ENCODE data around the gene MLLT3. TPM values are rescaled to one million over a fixed set of nuclear protein-coding genes. Genes with fewer than 3 reads are reported as not detected.

MLLT3 gene
- total RNA-seq, 1 experiment from 2014 or later = 7.0 TPM

DNA sequence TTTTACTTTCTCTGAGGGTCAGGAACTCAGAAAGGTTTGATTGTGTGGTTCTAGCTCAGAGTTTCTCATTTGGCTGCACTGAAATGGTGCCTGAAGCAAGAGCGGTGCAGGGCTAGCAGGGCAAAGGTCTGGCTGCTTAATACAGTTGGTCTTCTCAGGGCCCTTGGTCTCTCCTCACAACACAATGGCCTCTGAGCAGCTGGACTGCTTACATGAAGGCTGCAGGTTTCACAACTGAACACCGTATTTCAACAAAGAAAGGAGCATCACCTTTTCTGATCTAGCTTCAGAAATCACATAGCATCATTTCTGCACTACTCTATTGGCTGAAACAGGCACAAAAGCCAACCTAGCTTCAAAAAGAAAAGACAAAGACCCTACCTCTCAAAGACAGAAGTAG is 122.2 kb downstream of the MLLT3 start (continued):
- TF ChIP-seq ATF2 (CRISPR knock-in tag; IDR thresholded peaks at IDR 0.05; ENCODE audit: borderline replicate concordance, low read depth) (no peak), ZNF121 (CRISPR knock-in tag; IDR thresholded peaks at IDR 0.05) (no peak), SMAD4 (CRISPR knock-in tag; IDR thresholded peaks at IDR 0.05) (no peak), IRF1 (CRISPR knock-in tag; IDR thresholded peaks at IDR 0.05) (no peak), ELF4 (CRISPR knock-in tag; IDR thresholded peaks at IDR 0.05; ENCODE audit: low read depth) (no peak), ZNF425 (CRISPR knock-in tag; conservative IDR thresholded peaks at IDR 0.05) (no peak), NR3C1 (CRISPR knock-in tag; conservative IDR thresholded peaks at IDR 0.05; ENCODE audit: low read depth) (no peak), IRF2 (CRISPR knock-in tag; IDR thresholded peaks at IDR 0.05; ENCODE audit: borderline replicate concordance, low read depth) (no peak), EMX1 (CRISPR knock-in tag; IDR thresholded peaks at IDR 0.05) (no peak)

DNA sequence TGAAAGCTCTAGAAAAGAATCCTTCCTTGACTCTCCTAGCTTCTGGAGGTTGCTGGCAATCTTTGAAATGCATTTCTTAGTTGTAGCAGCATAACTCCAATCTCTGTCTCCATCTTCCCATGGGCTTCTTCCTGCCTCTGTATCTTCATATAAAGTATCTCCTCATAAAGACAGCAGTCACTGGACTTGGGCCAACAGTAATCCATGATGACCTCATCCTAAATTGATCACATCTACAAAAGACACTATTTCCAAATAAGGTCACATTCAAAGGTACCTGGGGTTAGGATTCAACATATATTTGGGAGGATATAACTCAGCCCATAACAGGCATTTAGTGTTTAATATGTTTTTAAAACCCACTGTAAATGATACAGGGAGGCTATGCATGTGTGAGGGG is 123.3 kb downstream of the MLLT3 start:
- no peaks in the 10 kb centered on the region for H3K9me3 Mint-ChIP-seq
- ChIA-PET POLR2A (no interaction called here), CTCF (no interaction called here)
- no peak overlapping the region for H3K27ac Mint-ChIP-seq
- H3K36me3 Mint-ChIP-seq = no peaks in the 10 kb centered on the region
- H3K4me3 Mint-ChIP-seq = no peak overlapping the region
- no peaks in the 10 kb centered on the region for H3K27me3 Mint-ChIP-seq (ENCODE audit: low read depth)
- ATAC-seq (no peak), DNase-seq (ENCODE audit: low spot score) (no peak)
- H3K4me1 Mint-ChIP-seq = peaks cover 6% of the 10 kb centered on the region
- TF ChIP-seq SP1 (CRISPR knock-in tag; conservative IDR thresholded peaks at IDR 0.05) (no peak), ZNF263 (CRISPR knock-in tag; IDR thresholded peaks at IDR 0.05; ENCODE audit: low read depth) (no peak), AFF4 (CRISPR knock-in tag; IDR thresholded peaks at IDR 0.05; ENCODE audit: borderline replicate concordance) (no peak), ZNF121 (CRISPR knock-in tag; IDR thresholded peaks at IDR 0.05) (no peak)

- H3K4me3 Mint-ChIP-seq = no peak overlapping the region
- H3K27ac Mint-ChIP-seq = no peak overlapping the region
- no peak for TF ChIP-seq NR1H2 (CRISPR knock-in tag; IDR thresholded peaks at IDR 0.05)
- TF ChIP-seq RORB (CRISPR knock-in tag; IDR thresholded peaks at IDR 0.05) = no peak
- TF ChIP-seq AR (CRISPR knock-in tag; IDR thresholded peaks at IDR 0.05) = no peak
- TF ChIP-seq EMX1 (CRISPR knock-in tag; IDR thresholded peaks at IDR 0.05) = no peak
- TF ChIP-seq FOXP1 (CRISPR knock-in tag; IDR thresholded peaks at IDR 0.05; ENCODE audit: borderline replicate concordance) = no peak
- no peak for TF ChIP-seq E2F1 (CRISPR knock-in tag; IDR thresholded peaks at IDR 0.05)
- TF ChIP-seq AFF4 (CRISPR knock-in tag; IDR thresholded peaks at IDR 0.05; ENCODE audit: borderline replicate concordance) = no peak
These were observed 126.0 kb downstream of the MLLT3 start for GRCh38 chr9:20496328-20496727.

More at GRCh38 chr9:20496328-20496727, 126.0 kb downstream of the MLLT3 start:
- peaks cover 6% of the 10 kb centered on the region for H3K4me1 Mint-ChIP-seq
- no peaks in the 10 kb centered on the region for H3K36me3 Mint-ChIP-seq
- no peaks in the 10 kb centered on the region for H3K27me3 Mint-ChIP-seq (ENCODE audit: low read depth)
- POLR2A ChIA-PET = no interaction called here
- ATAC-seq (no peak), DNase-seq (ENCODE audit: low spot score) (no peak)
- H3K9me3 Mint-ChIP-seq = no peaks in the 10 kb centered on the region
- CTCF ChIA-PET = interaction anchor here (0.6 kb wide), 1 partner anchor 29 kb away, joined by 4 read pairs; no protein-coding TSS in a partner anchor
